ENCODE data around the gene CYLC1.

- no peak for TF ChIP-seq CTCF (IDR thresholded peaks at IDR 0.05; ENCODE audit: low read depth, low read length, poor library complexity, severe bottlenecking)
- TF ChIP-seq EZH2phosphoT487 (IDR thresholded peaks at IDR 0.05; ENCODE audit: borderline replicate concordance, low read length): no peak
Observed at GRCh38 chrX:83934220-83934619, 73.3 kb downstream of the CYLC1 start.
